Measurements from ENCODE around the gene TMEM121B. TPM values are rescaled to one million over a fixed set of nuclear protein-coding genes. Genes with fewer than 3 reads are reported as not detected.

TMEM121B gene
- total RNA-seq, 1 experiment from 2014 or later = 8.1 TPM

DNA sequence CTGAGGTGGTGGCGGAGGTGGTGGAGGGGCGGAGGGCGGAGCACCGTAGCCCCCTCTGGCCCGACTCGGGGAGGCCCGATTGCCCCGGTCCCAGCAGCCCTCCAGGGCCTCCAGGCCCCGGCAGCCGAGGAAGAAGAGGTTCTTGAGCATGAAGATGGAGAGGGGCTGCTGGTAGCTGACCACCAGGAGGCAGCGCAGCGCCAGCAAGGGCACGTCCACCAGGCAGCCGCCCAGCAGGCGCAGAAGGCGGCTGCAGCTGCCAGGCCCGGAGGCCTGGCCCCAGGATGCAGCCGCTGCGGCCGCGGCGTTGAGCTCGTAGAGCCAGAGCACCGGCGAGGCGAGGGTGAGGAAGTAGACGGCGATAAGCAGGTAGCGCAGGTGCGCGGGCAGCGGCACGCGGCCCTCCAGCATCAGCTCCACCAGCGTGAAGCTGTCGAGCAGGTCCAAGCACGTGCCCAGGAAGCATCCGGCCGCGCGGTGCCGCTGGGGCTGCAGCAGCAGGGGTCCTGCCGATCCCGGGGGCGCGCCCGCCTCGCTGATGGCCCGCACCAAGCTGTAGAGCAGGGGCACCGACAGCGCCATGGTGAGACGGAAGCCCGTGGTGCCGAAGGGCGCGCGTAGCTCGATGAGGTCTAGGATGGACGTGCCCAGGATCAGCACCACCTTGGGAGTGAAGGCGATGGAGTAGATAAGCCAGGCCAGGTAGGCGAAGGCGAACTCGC, 1.5 kb downstream of the TMEM121B start:
- Histone ChIP-seq H2AFZ (ENCODE audit: low read length) (no peak overlapping the region), H3K79me2 (ENCODE audit: insufficient read depth, low read length) (no peaks in the 10 kb centered on the region), H3K9ac (ENCODE audit: extremely low read depth, insufficient read length, low read length) (no peak overlapping the region), H3K56ac (ENCODE audit: insufficient read length, low read depth, low read length) (no peak overlapping the region), H3K9me3 (ENCODE audit: control insufficient read depth, low read depth, low read length) (no peaks in the 10 kb centered on the region), H3K23ac (ENCODE audit: insufficient read length, low read depth, low read length) (no peak overlapping the region), H2BK15ac (ENCODE audit: low read depth, low read length) (no peak overlapping the region), H3K4me2 (ENCODE audit: insufficient read depth, insufficient read length, low read length) (peak overlapping the region; percentile 14), H3K27me3 (ENCODE audit: insufficient read depth, low read length) (no peaks in the 10 kb centered on the region), H3K14ac (ENCODE audit: insufficient read depth, low read length) (no peak overlapping the region), H2BK5ac (ENCODE audit: insufficient read length, low read length) (no peak overlapping the region), H3K79me1 (ENCODE audit: insufficient read depth, low read depth, low read length, poor library complexity, severe bottlenecking) (no peaks in the 10 kb centered on the region), H3T11ph (ENCODE audit: low read length) (no peak overlapping the region), H2AK5ac (ENCODE audit: insufficient read length, low read length) (no peak overlapping the region), H4K5ac (ENCODE audit: insufficient read length, low read depth, low read length) (no peak overlapping the region), H4K8ac (replicated peaks; ENCODE audit: insufficient read length, low read depth, low read length) (no peak overlapping the region), H3K18ac (ENCODE audit: insufficient read length, low read depth, low read length) (no peak overlapping the region), H4K91ac (ENCODE audit: insufficient read length, low read depth, low read length) (no peak overlapping the region), H3K27ac (ENCODE audit: insufficient read length, low read depth, low read length) (no peak overlapping the region), H2BK12ac (ENCODE audit: insufficient read length, low read depth, low read length) (no peak overlapping the region), H2BK120ac (ENCODE audit: low read depth, low read length, poor library complexity, severe bottlenecking) (no peak overlapping the region), H3K23me2 (ENCODE audit: insufficient read length, low read depth, low read length, poor library complexity, severe bottlenecking) (peaks cover 6% of the 10 kb centered on the region), H4K20me1 (ENCODE audit: control insufficient read depth, insufficient read depth, insufficient read length) (no peaks in the 10 kb centered on the region), H3K4ac (ENCODE audit: low read depth, low read length) (no peak overlapping the region), H3K4me1 (ENCODE audit: insufficient read depth, low read length) (no peaks in the 10 kb centered on the region; the same call in 1 of the 2 replicates), H2BK20ac (ENCODE audit: low read depth, low read length, poor library complexity, severe bottlenecking) (no peak overlapping the region)
- H3K4me3 Mint-ChIP-seq = peak overlapping the region; percentile 54 to 75
- no CpG with 5 or more reads among the region's 63 CpGs for WGBS (ENCODE audit: extremely low coverage, insufficient read length, low lambda C conversion rate)
- no peaks in the 10 kb centered on the region for H3K9me3 Mint-ChIP-seq
- H3K4me1 Mint-ChIP-seq = peaks cover 35 to 37% of the 10 kb centered on the region in 2 experiments
- peaks cover 7% of the 10 kb centered on the region for H3K27me3 Mint-ChIP-seq (ENCODE audit: low read depth)
- DNase-seq = peak; percentile 84
- TF ChIP-seq, protein P1, sequence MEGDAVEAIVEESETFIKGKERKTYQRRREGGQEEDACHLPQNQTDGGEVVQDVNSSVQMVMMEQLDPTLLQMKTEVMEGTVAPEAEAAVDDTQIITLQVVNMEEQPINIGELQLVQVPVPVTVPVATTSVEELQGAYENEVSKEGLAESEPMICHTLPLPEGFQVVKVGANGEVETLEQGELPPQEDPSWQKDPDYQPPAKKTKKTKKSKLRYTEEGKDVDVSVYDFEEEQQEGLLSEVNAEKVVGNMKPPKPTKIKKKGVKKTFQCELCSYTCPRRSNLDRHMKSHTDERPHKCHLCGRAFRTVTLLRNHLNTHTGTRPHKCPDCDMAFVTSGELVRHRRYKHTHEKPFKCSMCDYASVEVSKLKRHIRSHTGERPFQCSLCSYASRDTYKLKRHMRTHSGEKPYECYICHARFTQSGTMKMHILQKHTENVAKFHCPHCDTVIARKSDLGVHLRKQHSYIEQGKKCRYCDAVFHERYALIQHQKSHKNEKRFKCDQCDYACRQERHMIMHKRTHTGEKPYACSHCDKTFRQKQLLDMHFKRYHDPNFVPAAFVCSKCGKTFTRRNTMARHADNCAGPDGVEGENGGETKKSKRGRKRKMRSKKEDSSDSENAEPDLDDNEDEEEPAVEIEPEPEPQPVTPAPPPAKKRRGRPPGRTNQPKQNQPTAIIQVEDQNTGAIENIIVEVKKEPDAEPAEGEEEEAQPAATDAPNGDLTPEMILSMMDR (conservative IDR thresholded peaks at IDR 0.05) = peak; percentile 86
- no peak overlapping the region for H3K27ac Mint-ChIP-seq
- H3K36me3 Mint-ChIP-seq (ENCODE audit: insufficient read depth in 1 of 3, low read depth in 3 of 3) = peaks cover 0 to 4% (median 0%) of the 10 kb centered on the region in 3 experiments; a peak in 2 of 7 replicates

All from H9 (cell line).